Measurements from ENCODE around the gene ZNF366.

DNA sequence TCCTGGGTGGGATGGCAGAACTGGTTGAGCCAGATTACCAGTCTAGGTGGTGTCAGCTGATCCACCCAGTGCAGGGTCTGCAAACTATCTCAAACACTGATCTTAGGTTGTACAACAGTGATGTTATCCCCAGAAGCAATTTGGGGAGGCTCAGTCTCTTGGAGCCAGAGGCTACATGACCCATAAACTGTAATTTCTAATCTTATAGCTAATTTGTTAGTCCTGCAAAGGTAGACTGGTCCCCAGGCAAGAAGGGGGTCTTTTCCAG, 5.3 kb upstream of the ZNF366 start:
- TF ChIP-seq, protein P1, sequence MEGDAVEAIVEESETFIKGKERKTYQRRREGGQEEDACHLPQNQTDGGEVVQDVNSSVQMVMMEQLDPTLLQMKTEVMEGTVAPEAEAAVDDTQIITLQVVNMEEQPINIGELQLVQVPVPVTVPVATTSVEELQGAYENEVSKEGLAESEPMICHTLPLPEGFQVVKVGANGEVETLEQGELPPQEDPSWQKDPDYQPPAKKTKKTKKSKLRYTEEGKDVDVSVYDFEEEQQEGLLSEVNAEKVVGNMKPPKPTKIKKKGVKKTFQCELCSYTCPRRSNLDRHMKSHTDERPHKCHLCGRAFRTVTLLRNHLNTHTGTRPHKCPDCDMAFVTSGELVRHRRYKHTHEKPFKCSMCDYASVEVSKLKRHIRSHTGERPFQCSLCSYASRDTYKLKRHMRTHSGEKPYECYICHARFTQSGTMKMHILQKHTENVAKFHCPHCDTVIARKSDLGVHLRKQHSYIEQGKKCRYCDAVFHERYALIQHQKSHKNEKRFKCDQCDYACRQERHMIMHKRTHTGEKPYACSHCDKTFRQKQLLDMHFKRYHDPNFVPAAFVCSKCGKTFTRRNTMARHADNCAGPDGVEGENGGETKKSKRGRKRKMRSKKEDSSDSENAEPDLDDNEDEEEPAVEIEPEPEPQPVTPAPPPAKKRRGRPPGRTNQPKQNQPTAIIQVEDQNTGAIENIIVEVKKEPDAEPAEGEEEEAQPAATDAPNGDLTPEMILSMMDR (conservative IDR thresholded peaks at IDR 0.05; ENCODE audit: low read length), result no peak
- no peak for TF ChIP-seq EZH2phosphoT487 (IDR thresholded peaks at IDR 0.05; ENCODE audit: borderline replicate concordance, low read depth, low read length)
